Brain microvascular endothelial cell (primary cell): ENCODE results near the gene DHH.

Experiments used
- DNase-seq: peaks from one replicate; pipeline ENCODE4 v3.0.0-alpha.2; 2020
- H3K27ac ChIP-seq: fragments of 250-450 bp; sonication (Bioruptor Pico); 2 replicates; pipeline ENCODE4 v1.5.1; 2020; ENCODE audit warnings: mild to moderate bottlenecking, moderate library complexity
- H3K27me3 ChIP-seq: fragments of 250-450 bp; sonication (Bioruptor Pico); replicated peaks from 2 replicates; pipeline ENCODE4 v1.5.1; 2020; ENCODE audit warnings: mild to moderate bottlenecking
- H3K36me3 ChIP-seq: fragments of 250-450 bp; sonication (Bioruptor Pico); replicated peaks from 2 replicates; pipeline ENCODE4 v1.5.1; 2020; ENCODE audit warnings: mild to moderate bottlenecking
- H3K4me3 ChIP-seq: 2 replicates; pipeline ENCODE4 v1.5.1; 2011; ENCODE audit warnings: low read depth, mild to moderate bottlenecking, control low read depth, low read length, moderate library complexity
- CTCF ChIP-seq: IDR thresholded peaks from 2 replicates; pipeline ENCODE4 v1.5.1; 2011; ENCODE audit warnings: low read depth, mild to moderate bottlenecking, moderate library complexity, low read length, control low read depth, inconsistent platforms; ENCODE audit errors: missing control alignments
- in situ Hi-C: cut with HindIII; loops from 2 replicates; pipeline ENCODE4 v1.10.0; 2017; ENCODE audit warnings: low sequenced_read_pairs, low pct_ligation_motif_present

DHH gene

GRCh38 chr12:49100380-49100779, 5.8 kb upstream of the DHH start:
- in situ Hi-C loops: no loop called here
- H3K36me3 ChIP-seq: peaks cover 78% of the 10 kb centered on the region
- TF ChIP-seq CTCF: no peak

GRCh38 chr12:49098703-49099102, 4.1 kb upstream of the DHH start:
- H3K4me3 ChIP-seq: no peak overlapping the region
- no peak for TF ChIP-seq CTCF
- no peak for DNase-seq
- peaks cover 68% of the 10 kb centered on the region for H3K36me3 ChIP-seq
- in situ Hi-C loops: no loop called here
- H3K27ac ChIP-seq: no peak overlapping the region
- no peaks in the 10 kb centered on the region for H3K27me3 ChIP-seq

More at GRCh38 chr12:49100380-49100779, 5.8 kb upstream of the DHH start:
- no peak overlapping the region for H3K4me3 ChIP-seq
- no peak for DNase-seq
- H3K27me3 ChIP-seq: no peaks in the 10 kb centered on the region
- no peak overlapping the region for H3K27ac ChIP-seq

- no peak overlapping the region for H3K4me3 ChIP-seq
- in situ Hi-C loops: no loop called here
- peaks cover 63% of the 10 kb centered on the region for H3K36me3 ChIP-seq
- DNase-seq: no peak
- H3K27me3 ChIP-seq: no peaks in the 10 kb centered on the region
- no peak overlapping the region for H3K27ac ChIP-seq
- peak; percentile 91 for TF ChIP-seq CTCF
Observed at GRCh38 chr12:49098035-49098451, 3.4 kb upstream of the DHH start.

DNA sequence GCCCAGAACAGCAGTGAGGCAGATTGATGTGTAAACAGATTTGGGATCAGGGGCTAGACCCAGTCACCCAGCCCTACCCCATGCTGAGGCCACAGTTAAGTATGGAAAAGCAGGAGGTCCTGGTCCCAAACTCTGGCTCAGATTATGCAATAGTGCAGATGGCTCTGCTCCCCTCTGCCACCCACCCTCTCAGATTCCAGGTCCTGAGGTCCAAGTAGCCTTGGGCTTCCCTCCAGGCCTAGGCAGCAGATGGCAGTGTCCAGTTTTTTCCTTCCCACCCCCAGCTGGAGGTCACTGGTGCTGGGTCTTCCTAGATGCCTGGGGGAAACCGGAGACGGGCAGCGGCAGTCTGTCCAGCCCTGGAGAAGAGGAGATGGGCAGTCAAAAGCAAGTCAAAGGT, 2.8 kb upstream of the DHH start:
- Histone ChIP-seq H3K27ac (no peak overlapping the region), H3K36me3 (peaks cover 56% of the 10 kb centered on the region), H3K4me3 (no peak overlapping the region), H3K27me3 (no peaks in the 10 kb centered on the region)
- TF ChIP-seq CTCF: peak; percentile 4
- in situ Hi-C loops: no loop called here
- no peak for DNase-seq

GRCh38 chr12:49094975-49095365, 369 bp upstream of the DHH start:
- peaks cover 2% of the 10 kb centered on the region for H3K27me3 ChIP-seq

More at GRCh38 chr12:49094975-49095365, 369 bp upstream of the DHH start:
- DNase-seq: no peak
- in situ Hi-C loops: no loop called here
- Histone ChIP-seq H3K27ac (no peak overlapping the region), H3K36me3 (peaks cover 32% of the 10 kb centered on the region), H3K4me3 (no peak overlapping the region)
- TF ChIP-seq CTCF: no peak
